ENCODE data around the gene FMNL2.

The FMNL2 gene

DNA sequence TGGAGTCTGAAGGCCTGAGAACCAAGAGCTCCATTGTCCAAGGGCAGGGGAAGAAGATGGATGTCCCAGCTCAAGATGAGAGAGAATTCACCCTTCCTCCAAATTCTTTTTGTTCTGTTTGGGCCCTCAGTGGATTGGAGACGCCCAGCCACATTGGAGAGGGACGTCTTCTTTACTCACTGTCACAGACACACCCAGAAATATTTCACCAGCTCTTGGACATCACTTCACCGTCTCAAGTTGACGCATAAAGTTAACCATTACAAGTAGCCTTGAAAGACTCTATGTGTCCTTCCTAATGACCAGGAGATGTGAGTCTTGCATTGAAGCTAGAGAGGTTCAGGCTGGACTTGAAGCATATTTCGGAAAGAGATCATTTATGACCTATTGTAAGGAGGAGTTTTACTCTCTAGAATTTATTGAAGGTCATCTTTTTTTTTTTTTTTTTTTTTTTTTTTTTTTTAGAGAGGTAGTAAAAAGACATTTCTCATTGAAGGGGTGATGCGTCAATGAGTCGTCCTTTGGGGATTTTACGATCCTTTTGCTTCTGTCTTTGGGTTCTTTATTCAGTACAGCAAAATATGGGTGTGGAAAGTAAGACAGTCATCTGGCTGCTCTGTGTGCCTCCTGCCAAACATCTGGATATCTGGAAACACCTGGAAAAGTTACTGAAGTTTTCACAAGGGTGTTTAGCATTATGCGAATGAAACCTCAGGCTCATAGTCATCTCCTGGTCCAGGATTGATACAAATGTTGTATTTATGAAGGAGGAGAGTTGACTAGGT lies 264.2 kb downstream of the FMNL2 start:
- no peak overlapping the region for H3K4me3 ChIP-seq (ENCODE audit: low read depth, low read length)
- no peaks in the 10 kb centered on the region for H3K36me3 ChIP-seq (replicated peaks)
- DNase-seq, result no peak
- TF ChIP-seq, protein P1, sequence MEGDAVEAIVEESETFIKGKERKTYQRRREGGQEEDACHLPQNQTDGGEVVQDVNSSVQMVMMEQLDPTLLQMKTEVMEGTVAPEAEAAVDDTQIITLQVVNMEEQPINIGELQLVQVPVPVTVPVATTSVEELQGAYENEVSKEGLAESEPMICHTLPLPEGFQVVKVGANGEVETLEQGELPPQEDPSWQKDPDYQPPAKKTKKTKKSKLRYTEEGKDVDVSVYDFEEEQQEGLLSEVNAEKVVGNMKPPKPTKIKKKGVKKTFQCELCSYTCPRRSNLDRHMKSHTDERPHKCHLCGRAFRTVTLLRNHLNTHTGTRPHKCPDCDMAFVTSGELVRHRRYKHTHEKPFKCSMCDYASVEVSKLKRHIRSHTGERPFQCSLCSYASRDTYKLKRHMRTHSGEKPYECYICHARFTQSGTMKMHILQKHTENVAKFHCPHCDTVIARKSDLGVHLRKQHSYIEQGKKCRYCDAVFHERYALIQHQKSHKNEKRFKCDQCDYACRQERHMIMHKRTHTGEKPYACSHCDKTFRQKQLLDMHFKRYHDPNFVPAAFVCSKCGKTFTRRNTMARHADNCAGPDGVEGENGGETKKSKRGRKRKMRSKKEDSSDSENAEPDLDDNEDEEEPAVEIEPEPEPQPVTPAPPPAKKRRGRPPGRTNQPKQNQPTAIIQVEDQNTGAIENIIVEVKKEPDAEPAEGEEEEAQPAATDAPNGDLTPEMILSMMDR (IDR thresholded peaks at IDR 0.05; ENCODE audit: low read depth, low read length, missing control alignments), result no peak
- H3K27me3 ChIP-seq (replicated peaks), result no peaks in the 10 kb centered on the region
- H3K27ac ChIP-seq, result no peak overlapping the region
- in situ Hi-C loops (cut with HindIII; ENCODE audit: low pct_ligation_motif_present, low sequenced_read_pairs), result no loop called here

DNA sequence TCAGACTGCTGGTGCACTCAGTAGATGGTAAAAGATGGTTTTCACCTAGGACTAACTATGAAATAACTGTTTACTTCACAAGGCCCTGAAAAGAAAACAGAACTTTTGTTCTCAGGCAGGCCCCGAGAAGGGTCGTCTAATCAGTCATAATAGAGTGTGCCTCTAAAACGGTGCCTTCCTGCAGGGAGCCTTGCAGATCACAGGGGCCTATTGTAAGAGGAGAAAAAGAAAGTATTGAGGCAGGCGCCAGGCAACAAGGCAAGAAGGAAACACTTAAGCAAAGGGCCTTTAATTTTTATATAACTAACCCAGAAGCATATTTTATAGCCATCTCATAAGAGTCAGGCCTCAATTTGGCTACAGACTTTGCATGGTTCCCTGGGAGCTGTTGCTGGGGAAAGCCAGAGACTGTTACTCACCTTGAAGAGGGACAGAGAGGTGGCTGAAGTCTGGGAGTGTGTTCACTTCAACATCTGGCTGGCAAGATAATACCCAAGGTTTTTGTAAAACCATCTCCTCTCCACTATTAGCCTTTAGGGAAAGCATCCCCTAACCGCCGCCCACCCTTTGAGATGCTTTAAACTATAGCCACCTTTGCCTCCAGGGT lies 265.2 kb downstream of the FMNL2 start:
- no peak overlapping the region for H3K27ac ChIP-seq
- TF ChIP-seq, protein P1 (IDR thresholded peaks at IDR 0.05; ENCODE audit: low read depth, low read length, missing control alignments), result no peak
- H3K36me3 ChIP-seq (replicated peaks), result no peaks in the 10 kb centered on the region
- H3K4me3 ChIP-seq (ENCODE audit: low read depth, low read length), result no peak overlapping the region
- H3K27me3 ChIP-seq (replicated peaks), result no peaks in the 10 kb centered on the region
- in situ Hi-C loops (cut with HindIII; ENCODE audit: low pct_ligation_motif_present, low sequenced_read_pairs), result no loop called here
- DNase-seq, result no peak

DNA sequence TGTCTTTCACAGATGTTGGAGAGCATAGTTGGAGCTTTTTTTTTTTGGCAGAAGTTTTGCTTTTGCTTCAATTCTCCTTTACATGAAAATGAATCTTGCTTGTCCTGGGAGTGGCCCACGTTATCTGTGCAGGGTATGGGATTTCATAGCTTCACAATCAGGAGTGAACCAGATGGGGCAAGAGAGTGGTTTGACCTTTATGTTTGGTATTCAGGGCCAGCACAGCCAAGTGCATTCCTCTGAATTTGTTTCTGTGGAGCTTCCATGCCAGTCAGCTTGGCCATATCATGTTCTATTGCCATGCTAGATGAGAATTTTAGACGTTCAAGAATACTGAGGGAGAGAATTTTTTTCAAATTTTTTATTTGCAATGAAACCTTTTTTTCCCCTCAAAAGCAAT lies 265.7 kb downstream of the FMNL2 start:
- Histone ChIP-seq H3K36me3 (replicated peaks) (no peaks in the 10 kb centered on the region), H3K4me3 (ENCODE audit: low read depth, low read length) (no peak overlapping the region), H3K27me3 (replicated peaks) (no peaks in the 10 kb centered on the region), H3K27ac (no peak overlapping the region)
- in situ Hi-C loops (cut with HindIII; ENCODE audit: low pct_ligation_motif_present, low sequenced_read_pairs), result no loop called here
- peak; percentile 48 for DNase-seq
- TF ChIP-seq, protein P1 (IDR thresholded peaks at IDR 0.05; ENCODE audit: low read depth, low read length, missing control alignments), result no peak

DNA sequence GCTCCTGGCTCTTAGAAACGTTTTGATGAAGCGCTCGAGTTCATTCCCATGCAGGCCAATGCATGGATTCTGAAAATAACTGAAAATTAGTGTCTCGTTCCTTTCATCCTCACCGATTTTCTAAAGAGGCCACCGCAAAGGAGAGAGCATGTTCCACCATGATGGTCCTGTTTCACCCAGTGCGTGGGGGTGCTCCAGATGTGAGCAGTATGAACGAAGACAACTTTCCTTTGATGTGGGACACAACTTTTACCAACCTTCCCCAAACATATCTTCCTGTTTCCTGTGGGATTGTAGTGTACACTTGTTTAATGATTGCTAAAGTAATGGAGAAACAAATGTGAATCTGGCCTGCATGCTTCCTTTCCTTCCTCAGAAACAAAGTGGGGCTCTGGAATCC lies 267.8 kb downstream of the FMNL2 start:
- no peak overlapping the region for H3K4me3 ChIP-seq (ENCODE audit: low read depth, low read length)
- no peak overlapping the region for H3K27ac ChIP-seq
- in situ Hi-C loops (cut with HindIII; ENCODE audit: low pct_ligation_motif_present, low sequenced_read_pairs), result no loop called here
- H3K36me3 ChIP-seq (replicated peaks), result no peaks in the 10 kb centered on the region
- no peaks in the 10 kb centered on the region for H3K27me3 ChIP-seq (replicated peaks)
- TF ChIP-seq, protein P1 (IDR thresholded peaks at IDR 0.05; ENCODE audit: low read depth, low read length, missing control alignments), result no peak
- no peak for DNase-seq

DNA sequence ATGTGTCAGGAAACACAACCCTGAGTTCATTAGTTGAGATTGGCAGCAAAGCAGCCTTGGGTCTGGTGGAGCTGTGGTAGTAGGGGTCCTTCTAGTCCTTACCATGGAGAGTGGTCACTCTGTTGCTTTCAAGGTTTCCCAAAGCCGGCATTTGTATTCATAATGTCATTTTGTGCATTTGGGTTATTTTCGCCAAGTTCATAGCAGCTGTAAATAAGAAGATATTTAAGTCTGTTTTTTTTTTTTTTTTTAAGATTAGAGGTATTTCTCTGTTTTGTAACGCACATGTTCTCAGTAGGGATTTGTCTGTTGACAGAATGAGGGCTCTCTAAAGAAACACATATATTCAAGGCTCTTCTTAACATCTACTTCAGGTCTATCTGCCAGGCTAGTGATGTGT lies 268.2 kb downstream of the FMNL2 start:
- TF ChIP-seq, protein P1 (IDR thresholded peaks at IDR 0.05; ENCODE audit: low read depth, low read length, missing control alignments), result no peak
- Histone ChIP-seq H3K4me3 (ENCODE audit: low read depth, low read length) (no peak overlapping the region), H3K27ac (no peak overlapping the region), H3K36me3 (replicated peaks) (no peaks in the 10 kb centered on the region), H3K27me3 (replicated peaks) (no peaks in the 10 kb centered on the region)
- DNase-seq, result no peak
- in situ Hi-C loops (cut with HindIII; ENCODE audit: low pct_ligation_motif_present, low sequenced_read_pairs), result no loop called here

Data from brain microvascular endothelial cell (primary cell).